ENCODE measurements around the gene GABRB2.
A peak's percentile ranks its signal among the peaks of the same experiment; 100 is the strongest.
"Not testable (repeated sequence)": the region's sequence is repeated elsewhere in the genome, so short reads cannot be mapped to it uniquely, and the experiment has no call there.

The GABRB2 gene

GRCh38 chr5:161546470-161547301, at the start of gene GABRB2:
GABRB2 (minus strand) TSS chr5:161546725; CDS start chr5:161546643, 82 bp downstream.
- no peak for DNase-seq

- DNase-seq, result no peak
These were observed 39.3 kb upstream of the GABRB2 start for GRCh38 chr5:161585798-161586197.

GRCh38 chr5:161580621-161581020, 34.1 kb upstream of the GABRB2 start:
- no peak for DNase-seq

GRCh38 chr5:161572914-161573313, 26.4 kb upstream of the GABRB2 start:
- DNase-seq, result no peak

- DNase-seq, result no peak
These were observed 19.6 kb upstream of the GABRB2 start for GRCh38 chr5:161566081-161566480.

- DNase-seq, result no peak
These were observed 15.9 kb upstream of the GABRB2 start for GRCh38 chr5:161562446-161562845.

- DNase-seq, result no peak
These were observed 2.6 kb upstream of the GABRB2 start for GRCh38 chr5:161549106-161549505.

GRCh38 chr5:161548487-161549094, 2.1 kb upstream of the GABRB2 start:
- no peak for DNase-seq

GRCh38 chr5:161547738-161548486, 1.4 kb upstream of the GABRB2 start:
- no peak for DNase-seq

- DNase-seq, result no peak
These were observed 847 bp upstream of the GABRB2 start for GRCh38 chr5:161547406-161547737.

GRCh38 chr5:161546095-161546469, 443 bp downstream of the GABRB2 start:
- DNase-seq, result no peak

- DNase-seq, result no peak
These were observed 1.0 kb downstream of the GABRB2 start for GRCh38 chr5:161545344-161546094.

GRCh38 chr5:161544350-161544765, 2.2 kb downstream of the GABRB2 start:
- DNase-seq, result peak; percentile 13 to 24

- DNase-seq, result no peak
These were observed 7.5 kb downstream of the GABRB2 start for GRCh38 chr5:161539016-161539415.

- no peak for DNase-seq
These were observed 10.8 kb downstream of the GABRB2 start for GRCh38 chr5:161535762-161536161.

GRCh38 chr5:161530700-161531099, 15.8 kb downstream of the GABRB2 start:
- no peak for DNase-seq

- DNase-seq, result no peak
These were observed 32.6 kb downstream of the GABRB2 start for GRCh38 chr5:161513942-161514341.

- no peak for DNase-seq
These were observed 38.9 kb downstream of the GABRB2 start for GRCh38 chr5:161507591-161507990.

GRCh38 chr5:161505160-161505559, 41.4 kb downstream of the GABRB2 start:
- DNase-seq, result not testable (repeated sequence)

GRCh38 chr5:161498531-161498930, 48.0 kb downstream of the GABRB2 start:
- no peak for DNase-seq

- no peak for DNase-seq
These were observed 62.8 kb downstream of the GABRB2 start for GRCh38 chr5:161483721-161484120.

GRCh38 chr5:161481922-161482321, 64.6 kb downstream of the GABRB2 start:
- DNase-seq, result no peak

Measured in stimulated activated CD4-positive, alpha-beta T cell treated with anti-CD3 and anti-CD28 coated beads, Interleukin-2, amount 100 ng/mL, for 48 hours (primary cell).